Esophagus squamous epithelium (tissue), 4 donors: ENCODE measurements around the gene MUC3A.

Experiments used
- POLR2A ChIP-seq, 4 donors: fragments of 450-650 bp; IDR thresholded peaks; one replicate each; pipeline ENCODE4 v1.6.1; 2017; ENCODE audit warnings: antibody characterized with exemption in 4 of 4, mild to moderate bottlenecking in 4 of 4, moderate library complexity in 3 of 4
- TF ChIP-seq, protein P1 (sequence below), 6 experiments: fragments of 450-650 bp in 4 of 6; fragments of 200-600 bp in 2 of 6; sonication (generic) in 2 of 6; IDR thresholded peaks; one replicate each; pipeline ENCODE4 v1.5.1; 2016 to 2019; ENCODE audit warnings: antibody characterized with exemption in 6 of 6, mild to moderate bottlenecking in 4 of 6, moderate library complexity in 4 of 6

DNA sequence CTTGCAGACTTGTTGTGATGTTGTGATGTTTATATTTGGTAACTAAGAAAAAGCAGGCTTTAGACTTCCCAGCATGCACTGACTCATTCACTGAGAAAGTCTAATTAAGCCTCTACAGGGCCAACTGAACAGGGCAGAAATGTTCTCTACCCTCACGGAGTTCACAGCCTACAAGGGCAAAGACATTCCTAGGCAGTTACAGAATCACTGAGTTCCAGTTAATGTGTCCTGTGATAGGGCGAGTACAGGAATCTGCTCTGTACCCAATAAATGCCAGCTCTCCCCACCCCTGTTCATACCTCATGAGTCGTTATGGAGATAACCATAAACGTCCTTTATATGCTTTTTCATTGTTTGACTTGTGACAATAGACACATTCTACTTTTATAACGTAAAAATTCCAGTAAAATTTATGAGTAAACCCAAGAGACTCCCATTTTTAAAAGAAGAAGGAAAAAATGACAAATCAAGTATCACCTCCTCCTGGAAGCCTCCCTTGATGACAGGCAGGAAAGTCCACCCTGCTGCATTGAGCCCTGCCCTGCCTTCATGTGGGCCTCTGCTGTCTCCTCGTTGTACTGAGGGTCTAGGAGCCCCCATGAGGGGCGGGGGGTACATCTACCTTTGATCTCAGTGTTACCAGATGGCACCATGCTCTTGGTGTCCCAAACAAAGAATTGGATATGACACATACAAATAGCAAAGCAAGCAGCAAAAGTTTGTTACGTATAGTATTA, 34.3 kb downstream of the MUC3A start:
- TF ChIP-seq, protein P1, sequence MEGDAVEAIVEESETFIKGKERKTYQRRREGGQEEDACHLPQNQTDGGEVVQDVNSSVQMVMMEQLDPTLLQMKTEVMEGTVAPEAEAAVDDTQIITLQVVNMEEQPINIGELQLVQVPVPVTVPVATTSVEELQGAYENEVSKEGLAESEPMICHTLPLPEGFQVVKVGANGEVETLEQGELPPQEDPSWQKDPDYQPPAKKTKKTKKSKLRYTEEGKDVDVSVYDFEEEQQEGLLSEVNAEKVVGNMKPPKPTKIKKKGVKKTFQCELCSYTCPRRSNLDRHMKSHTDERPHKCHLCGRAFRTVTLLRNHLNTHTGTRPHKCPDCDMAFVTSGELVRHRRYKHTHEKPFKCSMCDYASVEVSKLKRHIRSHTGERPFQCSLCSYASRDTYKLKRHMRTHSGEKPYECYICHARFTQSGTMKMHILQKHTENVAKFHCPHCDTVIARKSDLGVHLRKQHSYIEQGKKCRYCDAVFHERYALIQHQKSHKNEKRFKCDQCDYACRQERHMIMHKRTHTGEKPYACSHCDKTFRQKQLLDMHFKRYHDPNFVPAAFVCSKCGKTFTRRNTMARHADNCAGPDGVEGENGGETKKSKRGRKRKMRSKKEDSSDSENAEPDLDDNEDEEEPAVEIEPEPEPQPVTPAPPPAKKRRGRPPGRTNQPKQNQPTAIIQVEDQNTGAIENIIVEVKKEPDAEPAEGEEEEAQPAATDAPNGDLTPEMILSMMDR (IDR thresholded peaks at IDR 0.05): no peak
- no peak for TF ChIP-seq POLR2A (IDR thresholded peaks at IDR 0.05)
